ENCODE results near the gene RFX5. TPM values are rescaled to one million over a fixed set of nuclear protein-coding genes. Genes with fewer than 3 reads are reported as not detected.

Gene RFX5
- total RNA-seq, 1 donor from 2014 or later: 8.4 TPM

DNA sequence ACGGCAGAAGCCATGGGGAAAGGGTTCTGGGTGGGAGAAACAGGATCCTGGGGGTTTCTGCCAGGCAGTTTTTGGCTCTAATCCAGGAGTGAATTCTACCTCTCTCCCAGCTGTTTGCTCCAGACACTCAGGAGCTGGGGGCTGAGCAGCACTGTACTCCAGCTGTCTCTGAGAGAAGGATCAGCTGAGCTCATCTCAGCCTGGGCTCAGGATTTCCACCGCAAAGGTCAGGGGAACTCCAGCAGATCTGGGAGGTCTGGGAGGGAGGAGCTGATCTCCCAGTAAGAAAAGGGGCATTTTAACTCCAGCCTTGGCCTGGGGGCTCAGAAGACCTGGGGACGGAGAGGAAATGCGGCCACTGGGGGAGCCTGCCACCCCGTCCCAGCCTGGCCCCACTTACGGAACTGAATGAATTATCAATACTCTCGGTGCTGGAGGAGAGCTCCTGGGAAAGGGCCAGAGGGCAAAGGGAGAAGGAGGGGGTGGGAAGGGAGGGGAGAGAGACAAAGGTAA is 37.2 kb downstream of the RFX5 start:
- DNase-seq (ENCODE audit: low spot score in 2 of 2): no peak
- Histone ChIP-seq H3K9me3 (no peaks in the 10 kb centered on the region), H3K27ac (peak overlapping the region; percentile 50 to 79), H3K4me3 (no peak overlapping the region), H3K27me3 (no peaks in the 10 kb centered on the region), H3K36me3 (peaks cover 37 to 76% of the 10 kb centered on the region in 2 donors), H3K4me1 (peaks cover 9 to 38% of the 10 kb centered on the region in 2 donors)
- intact Hi-C loops (cut with DNase I): no loop called here
- TF ChIP-seq CTCF (IDR thresholded peaks at IDR 0.05): no peak

- no peaks in the 10 kb centered on the region for H3K4me1 ChIP-seq
- intact Hi-C loops (cut with DNase I): no loop called here
- TF ChIP-seq CTCF (IDR thresholded peaks at IDR 0.05): no peak
- H3K4me3 ChIP-seq: no peak overlapping the region
- no peak overlapping the region for H3K27ac ChIP-seq
- peaks cover 91 to 98% of the 10 kb centered on the region in 2 donors for H3K36me3 ChIP-seq
- H3K9me3 ChIP-seq: no peaks in the 10 kb centered on the region
- no peak for DNase-seq (ENCODE audit: low spot score in 2 of 2)
- no peaks in the 10 kb centered on the region for H3K27me3 ChIP-seq
Measured at GRCh38 chr1:151294742-151295462, 52.1 kb downstream of the RFX5 start.

- TF ChIP-seq CTCF (IDR thresholded peaks at IDR 0.05): no peak
- Histone ChIP-seq H3K27ac (no peak overlapping the region), H3K27me3 (no peaks in the 10 kb centered on the region), H3K36me3 (peaks cover 91 to 98% of the 10 kb centered on the region in 2 donors), H3K9me3 (no peaks in the 10 kb centered on the region), H3K4me3 (no peak overlapping the region), H3K4me1 (no peaks in the 10 kb centered on the region)
- DNase-seq (ENCODE audit: low spot score in 2 of 2): no peak
- intact Hi-C loops (cut with DNase I): no loop called here
Measured at GRCh38 chr1:151293093-151293492, 54.0 kb downstream of the RFX5 start.

DNA sequence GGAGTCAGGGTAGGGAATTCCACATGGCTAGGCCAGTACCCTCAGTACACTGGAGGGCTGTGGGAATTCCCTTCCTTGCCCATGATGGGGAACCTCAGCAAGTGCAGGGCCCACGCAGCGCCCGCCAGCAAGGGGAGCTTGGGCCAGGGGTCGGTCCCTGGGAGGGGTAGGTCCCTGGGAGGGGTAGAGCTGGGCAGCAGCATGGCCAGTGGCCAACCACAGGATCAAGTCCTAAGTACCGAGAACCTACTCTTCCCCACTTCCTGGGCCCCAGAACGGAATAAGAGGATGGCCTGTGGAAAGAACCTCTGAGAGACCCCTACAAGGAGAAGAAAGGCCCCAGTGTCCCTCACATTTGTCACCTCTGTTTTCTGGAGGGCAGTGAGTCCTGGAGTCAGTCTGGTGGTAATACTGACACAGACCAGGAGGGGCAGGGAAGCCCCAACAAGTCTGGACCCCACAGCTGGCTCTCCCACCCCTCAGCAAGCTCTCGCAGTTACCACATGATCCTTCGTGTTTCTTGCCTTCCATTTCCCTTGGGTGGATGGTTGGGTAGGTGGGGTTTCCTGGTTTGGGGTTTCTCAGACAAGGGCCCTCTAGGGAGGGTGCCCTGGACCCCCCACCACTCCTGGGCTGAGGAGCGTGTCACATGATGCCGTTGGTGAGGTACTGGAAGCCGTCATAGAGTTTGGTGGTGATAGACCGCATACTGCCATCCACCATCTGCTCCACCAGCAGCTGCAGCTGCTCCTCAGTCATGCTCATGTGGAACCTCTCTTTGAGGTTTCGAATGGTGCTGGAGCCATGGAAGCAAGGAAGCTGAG is 54.6 kb downstream of the RFX5 start:
- Histone ChIP-seq H3K27ac (no peak overlapping the region), H3K36me3 (peaks cover 91 to 98% of the 10 kb centered on the region in 2 donors), H3K27me3 (no peaks in the 10 kb centered on the region), H3K4me3 (no peak overlapping the region), H3K9me3 (no peaks in the 10 kb centered on the region), H3K4me1 (no peaks in the 10 kb centered on the region)
- no peak for TF ChIP-seq CTCF (IDR thresholded peaks at IDR 0.05)
- intact Hi-C loops (cut with DNase I): no loop called here
- no peak for DNase-seq (ENCODE audit: low spot score in 2 of 2)

GRCh38 chr1:151290709-151291303 is 56.2 kb downstream of the RFX5 start:
- Histone ChIP-seq H3K36me3 (peaks cover 91 to 98% of the 10 kb centered on the region in 2 donors), H3K4me1 (no peaks in the 10 kb centered on the region), H3K27ac (no peak overlapping the region), H3K4me3 (no peak overlapping the region), H3K27me3 (no peaks in the 10 kb centered on the region), H3K9me3 (no peaks in the 10 kb centered on the region)
- no peak for DNase-seq (ENCODE audit: low spot score in 2 of 2)
- intact Hi-C loops (cut with DNase I): no loop called here
- TF ChIP-seq CTCF (IDR thresholded peaks at IDR 0.05): no peak

Other genes with a start within 250 kb of the RFX5 start
- 31.8 TPM for gene SEMA6C, start 200.6 kb downstream of the RFX5 start, total RNA-seq
- not detected for gene TNFAIP8L2, start 190.6 kb downstream of the RFX5 start, total RNA-seq
- 0.85 TPM for gene LYSMD1, start 181.3 kb downstream of the RFX5 start, total RNA-seq
- gene SCNM1, start 181.1 kb downstream of the RFX5 start, total RNA-seq: 27.4 TPM
- gene TMOD4, start 171.3 kb downstream of the RFX5 start, total RNA-seq: not detected
- 33.6 TPM for gene VPS72, start 157.1 kb downstream of the RFX5 start, total RNA-seq
- 36.5 TPM for gene PIP5K1A, start 148.7 kb downstream of the RFX5 start, total RNA-seq
- gene PSMD4, start 92.5 kb downstream of the RFX5 start, total RNA-seq: 83.5 TPM
- 67.9 TPM for gene ZNF687, start 65.0 kb downstream of the RFX5 start, total RNA-seq
- gene PI4KB, start 19.8 kb downstream of the RFX5 start, total RNA-seq: 94.8 TPM
- gene SELENBP1, start 25.5 kb upstream of the RFX5 start, total RNA-seq: 102 TPM
- 320 TPM for gene PSMB4, start 52.3 kb upstream of the RFX5 start, total RNA-seq
- 18.1 TPM for gene POGZ, start 112.2 kb upstream of the RFX5 start, total RNA-seq
- not detected for gene CGN, start 164.1 kb upstream of the RFX5 start, total RNA-seq
- 2.3 TPM for gene TUFT1, start 193.1 kb upstream of the RFX5 start, total RNA-seq

Data from ascending aorta (tissue), 2 donors.